ENCODE measurements around the gene LRMDA. TPM values are rescaled to one million over a fixed set of nuclear protein-coding genes. Genes with fewer than 3 reads are reported as not detected.

LRMDA gene
- total RNA-seq, 1 donor from 2014 or later = 2.1 TPM

- no peak for DNase-seq
- Mint-ChIP-seq H3K36me3 (ENCODE audit: unreplicated experiment) (no peaks in the 10 kb centered on the region), H3K4me1 (ENCODE audit: low read depth, unreplicated experiment) (peaks cover 3% of the 10 kb centered on the region), H3K9me3 (ENCODE audit: unreplicated experiment) (no peaks in the 10 kb centered on the region), H3K27me3 (ENCODE audit: unreplicated experiment) (no peaks in the 10 kb centered on the region), H3K27ac (ENCODE audit: unreplicated experiment) (no peak overlapping the region), H3K4me3 (ENCODE audit: unreplicated experiment) (no peak overlapping the region)
- TF ChIP-seq CTCF (IDR thresholded peaks at IDR 0.05; ENCODE audit: partially characterized antibody, unreplicated experiment) = no peak
Measured at GRCh38 chr10:75651417-75651816, 220.0 kb downstream of the LRMDA start.

GRCh38 chr10:75652146-75652740 is 220.8 kb downstream of the LRMDA start:
- no peak for DNase-seq

GRCh38 chr10:75653761-75654160 is 222.3 kb downstream of the LRMDA start:
- Mint-ChIP-seq H3K4me1 (ENCODE audit: low read depth, unreplicated experiment) (peaks cover 3% of the 10 kb centered on the region), H3K27ac (ENCODE audit: unreplicated experiment) (no peak overlapping the region), H3K4me3 (ENCODE audit: unreplicated experiment) (no peak overlapping the region), H3K27me3 (ENCODE audit: unreplicated experiment) (no peaks in the 10 kb centered on the region), H3K9me3 (ENCODE audit: unreplicated experiment) (peaks cover 1% of the 10 kb centered on the region), H3K36me3 (ENCODE audit: unreplicated experiment) (no peaks in the 10 kb centered on the region)
- no peak for DNase-seq
- TF ChIP-seq CTCF (IDR thresholded peaks at IDR 0.05; ENCODE audit: partially characterized antibody, unreplicated experiment) = no peak

More at GRCh38 chr10:75652146-75652740, 220.8 kb downstream of the LRMDA start:
- Mint-ChIP-seq H3K9me3 (ENCODE audit: unreplicated experiment) (no peaks in the 10 kb centered on the region), H3K4me1 (ENCODE audit: low read depth, unreplicated experiment) (peaks cover 3% of the 10 kb centered on the region), H3K27ac (ENCODE audit: unreplicated experiment) (no peak overlapping the region), H3K27me3 (ENCODE audit: unreplicated experiment) (no peaks in the 10 kb centered on the region), H3K36me3 (ENCODE audit: unreplicated experiment) (no peaks in the 10 kb centered on the region), H3K4me3 (ENCODE audit: unreplicated experiment) (no peak overlapping the region)
- no peak for TF ChIP-seq CTCF (IDR thresholded peaks at IDR 0.05; ENCODE audit: partially characterized antibody, unreplicated experiment)

- H3K4me3 Mint-ChIP-seq (ENCODE audit: unreplicated experiment) = no peak overlapping the region
- H3K27me3 Mint-ChIP-seq (ENCODE audit: unreplicated experiment) = no peaks in the 10 kb centered on the region
- TF ChIP-seq CTCF (IDR thresholded peaks at IDR 0.05; ENCODE audit: partially characterized antibody, unreplicated experiment) = no peak
- DNase-seq = no peak
- no peaks in the 10 kb centered on the region for H3K36me3 Mint-ChIP-seq (ENCODE audit: unreplicated experiment)
- peaks cover 3% of the 10 kb centered on the region for H3K4me1 Mint-ChIP-seq (ENCODE audit: low read depth, unreplicated experiment)
- peaks cover 1% of the 10 kb centered on the region for H3K9me3 Mint-ChIP-seq (ENCODE audit: unreplicated experiment)
- no peak overlapping the region for H3K27ac Mint-ChIP-seq (ENCODE audit: unreplicated experiment)
Measured at GRCh38 chr10:75654171-75654771, 222.8 kb downstream of the LRMDA start.

GRCh38 chr10:75654772-75655171 is 223.3 kb downstream of the LRMDA start:
- Mint-ChIP-seq H3K27me3 (ENCODE audit: unreplicated experiment) (no peaks in the 10 kb centered on the region), H3K27ac (ENCODE audit: unreplicated experiment) (no peak overlapping the region), H3K36me3 (ENCODE audit: unreplicated experiment) (no peaks in the 10 kb centered on the region), H3K4me3 (ENCODE audit: unreplicated experiment) (no peak overlapping the region), H3K9me3 (ENCODE audit: unreplicated experiment) (peaks cover 1% of the 10 kb centered on the region), H3K4me1 (ENCODE audit: low read depth, unreplicated experiment) (peaks cover 3% of the 10 kb centered on the region)
- TF ChIP-seq CTCF (IDR thresholded peaks at IDR 0.05; ENCODE audit: partially characterized antibody, unreplicated experiment) = no peak
- DNase-seq = no peak
